Activated CD4-positive, alpha-beta T cell treated with anti-CD3 and anti-CD28 coated beads, Interleukin-2, amount 10 ng/mL, durations not matched to agents 7 days and 5 days (primary cell): ENCODE results near the gene CMTR1. TPM values are rescaled to one million over a fixed set of nuclear protein-coding genes. Genes with fewer than 3 reads are reported as not detected.
"Not testable (repeated sequence)": the region's sequence is repeated elsewhere in the genome, so short reads cannot be mapped to it uniquely, and the experiment has no call there.

ENCODE experiments used
- CTCF ChIA-PET: fragments of 350-600 bp; sonication (Branson Sonifier 250); formaldehyde crosslinking; loops from one replicate; lab custom pipeline; 2021; ENCODE audit warnings: antibody characterized with exemption; lab: Charles Lee
- POLR2A ChIA-PET: fragments of 350-600 bp; sonication (Branson Sonifier 250); formaldehyde crosslinking; loops from one replicate; lab custom pipeline; 2021; ENCODE audit warnings: antibody characterized with exemption; lab: Charles Lee
- DNase-seq: peaks from one replicate; pipeline ENCODE4 v3.0.0-alpha.2; 2020
- H3K27ac Mint-ChIP-seq: one replicate; pipeline ENCODE4 v1.8.0; 2021; ENCODE audit warnings: mild to moderate bottlenecking, moderate library complexity, mixed read lengths
- H3K27me3 Mint-ChIP-seq: one replicate; pipeline ENCODE4 v1.8.0; 2021; ENCODE audit warnings: mixed read lengths
- H3K36me3 Mint-ChIP-seq: one replicate; pipeline ENCODE4 v1.8.0; 2021; ENCODE audit warnings: low read depth, mixed read lengths
- H3K4me1 Mint-ChIP-seq: one replicate; pipeline ENCODE4 v1.8.0; 2021; ENCODE audit warnings: mixed read lengths
- H3K4me3 Mint-ChIP-seq: one replicate; pipeline ENCODE4 v1.8.0; 2021; ENCODE audit warnings: mild to moderate bottlenecking, moderate library complexity, mixed read lengths
- H3K9me3 Mint-ChIP-seq: one replicate; pipeline ENCODE4 v1.8.0; 2021; ENCODE audit warnings: mixed read lengths
- total RNA-seq, 2 experiments: library from RNA; stranded (reverse); gene quantifications; one replicate each; pipeline ENCODE4 v1.2.3, GENCODE V29; 2021

CMTR1 gene
- total RNA-seq, 2 experiments from 2014 or later: 90.9 to 92.5 TPM

- ChIA-PET POLR2A (no interaction called here), CTCF (no interaction called here)
- Mint-ChIP-seq H3K36me3 (peaks cover 57% of the 10 kb centered on the region), H3K4me1 (peaks cover 50% of the 10 kb centered on the region), H3K9me3 (no peaks in the 10 kb centered on the region), H3K27me3 (no peaks in the 10 kb centered on the region), H3K27ac (peak overlapping the region; percentile 87), H3K4me3 (no peak overlapping the region)
- no peak for DNase-seq
Observed at GRCh38 chr6:37441651-37442050, 8.6 kb downstream of the CMTR1 start.

DNA sequence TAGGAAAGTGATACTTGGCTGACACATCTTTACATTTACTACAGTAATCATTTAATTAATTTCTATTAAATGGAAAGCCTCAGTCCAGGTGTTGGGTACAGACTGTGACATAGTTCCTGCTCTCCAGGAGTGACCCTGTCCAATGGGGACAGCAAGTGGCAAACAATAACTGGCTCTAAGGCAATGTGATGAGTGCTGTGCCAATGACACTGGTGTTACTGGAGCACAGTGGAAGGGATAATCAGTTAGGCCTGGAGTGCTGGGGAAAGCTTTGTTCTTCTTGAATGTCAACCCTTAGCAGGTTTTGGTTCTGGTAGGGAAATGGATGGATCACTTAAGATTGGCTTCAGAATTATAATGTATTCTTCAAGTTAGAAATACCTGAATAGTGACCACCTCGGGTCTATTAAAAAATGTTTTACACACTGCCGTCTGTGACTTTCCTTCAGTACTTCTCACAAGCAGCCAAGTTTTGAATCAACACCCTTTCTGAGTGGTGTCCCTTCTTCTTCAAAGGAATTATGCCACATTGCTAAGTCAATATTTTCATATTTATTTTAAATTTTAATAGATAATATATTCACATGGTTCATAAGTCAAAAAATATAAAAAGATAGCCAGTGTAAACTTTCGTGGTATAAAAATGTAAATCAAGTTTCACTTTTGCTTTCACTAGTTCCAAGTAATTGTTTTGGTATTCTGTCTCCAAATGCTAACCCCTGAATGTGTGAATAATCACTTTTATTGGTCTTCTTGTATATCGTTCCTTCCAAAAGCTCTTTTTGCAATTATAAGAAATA lies 9.6 kb downstream of the CMTR1 start:
- no peak for DNase-seq
- Mint-ChIP-seq H3K9me3 (no peaks in the 10 kb centered on the region), H3K36me3 (peaks cover 58% of the 10 kb centered on the region), H3K27ac (peak overlapping the region; percentile 93), H3K4me1 (peaks cover 43% of the 10 kb centered on the region), H3K27me3 (no peaks in the 10 kb centered on the region), H3K4me3 (peak overlapping the region; percentile 79)
- CTCF ChIA-PET: interaction anchor here (0.7 to 1.3 kb wide), 5 partner anchors 12 to 446 kb away, joined by 3 read pairs; no protein-coding TSS in a partner anchor
- POLR2A ChIA-PET: no interaction called here

- peak overlapping the region; percentile 93 for H3K27ac Mint-ChIP-seq
- H3K27me3 Mint-ChIP-seq, DNase-seq, POLR2A ChIA-PET, H3K9me3 Mint-ChIP-seq: not testable (repeated sequence)
- H3K36me3 Mint-ChIP-seq: peaks cover 55% of the 10 kb centered on the region
- peak overlapping the region; percentile 79 for H3K4me3 Mint-ChIP-seq
- CTCF ChIA-PET: interaction anchor here (0.7 to 1.3 kb wide), 5 partner anchors 11 to 446 kb away, joined by 3 read pairs; no protein-coding TSS in a partner anchor
- H3K4me1 Mint-ChIP-seq: peaks cover 39% of the 10 kb centered on the region
Observed at GRCh38 chr6:37443216-37443542, 10.2 kb downstream of the CMTR1 start.

DNA sequence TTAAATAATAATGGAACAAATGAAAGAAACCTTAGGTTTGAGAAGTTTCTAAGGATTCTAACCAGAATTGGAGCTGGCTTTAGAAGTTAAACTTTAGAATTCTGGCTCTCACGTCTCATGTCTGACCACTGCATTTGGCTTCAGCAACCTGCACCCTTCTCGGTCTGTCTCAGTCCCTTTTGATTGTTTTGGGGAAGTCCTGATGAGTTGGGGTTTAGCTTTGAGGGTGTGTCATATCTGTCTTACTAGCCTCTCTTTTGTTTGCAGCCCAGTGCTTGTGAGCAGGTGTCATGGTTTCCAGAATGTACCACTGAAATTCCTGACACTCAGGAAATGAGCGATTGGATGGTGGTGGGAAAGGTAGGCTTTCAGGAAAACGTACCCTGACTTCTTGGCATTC lies 17.0 kb downstream of the CMTR1 start:
- Mint-ChIP-seq H3K9me3 (no peaks in the 10 kb centered on the region), H3K36me3 (peaks cover 68% of the 10 kb centered on the region), H3K27ac (no peak overlapping the region), H3K27me3 (no peaks in the 10 kb centered on the region), H3K4me1 (peaks cover 2% of the 10 kb centered on the region), H3K4me3 (no peak overlapping the region)
- DNase-seq: no peak
- CTCF ChIA-PET: no interaction called here
- POLR2A ChIA-PET: no interaction called here

DNA sequence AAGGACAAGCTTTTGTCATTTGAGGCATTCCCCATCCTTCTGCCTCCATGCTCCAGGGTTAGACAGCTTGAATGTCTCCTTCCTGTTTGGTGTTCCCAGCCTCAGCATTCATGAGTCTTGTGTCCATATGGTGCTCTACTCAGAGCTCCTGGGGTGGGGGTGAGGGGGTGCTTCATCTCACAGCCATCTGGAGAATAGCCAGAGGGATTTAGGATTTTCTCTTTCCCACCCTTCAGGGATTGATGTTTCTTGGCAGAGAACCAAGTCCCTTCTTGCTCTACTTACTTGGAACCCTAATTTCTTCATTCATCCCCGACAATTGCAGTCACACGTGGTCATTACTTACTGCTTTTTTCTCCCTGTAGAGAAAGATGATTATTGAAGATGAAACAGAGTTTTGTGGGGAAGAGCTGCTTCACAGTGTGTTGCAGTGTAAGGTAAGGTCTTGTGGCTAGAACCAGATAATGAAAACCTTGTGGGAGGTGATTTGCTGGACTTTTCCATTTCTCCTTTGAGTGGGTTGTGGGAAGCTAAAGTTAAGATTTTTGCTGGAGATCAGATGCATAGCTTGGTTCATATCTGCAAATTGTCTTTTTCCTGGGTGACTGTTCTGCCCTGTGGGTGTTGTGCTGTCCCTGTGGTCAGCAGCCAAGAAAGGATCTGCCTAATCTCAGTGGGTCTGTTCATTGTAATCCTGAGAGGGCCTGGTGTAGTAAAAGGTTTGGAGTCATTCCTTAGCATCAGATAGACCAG lies 18.6 kb downstream of the CMTR1 start:
- Mint-ChIP-seq H3K27ac (no peak overlapping the region), H3K4me3 (no peak overlapping the region), H3K4me1 (no peaks in the 10 kb centered on the region), H3K9me3 (no peaks in the 10 kb centered on the region), H3K36me3 (peaks cover 68% of the 10 kb centered on the region), H3K27me3 (no peaks in the 10 kb centered on the region)
- ChIA-PET POLR2A (interaction anchor here (0.6 kb wide), 1 partner anchor 17 kb away, joined by 6 read pairs; no protein-coding TSS in a partner anchor), CTCF (interaction anchor here (0.6 kb wide), 2 partner anchors 17 to 394 kb away, joined by 3 read pairs; no protein-coding TSS in a partner anchor)
- DNase-seq: no peak

DNA sequence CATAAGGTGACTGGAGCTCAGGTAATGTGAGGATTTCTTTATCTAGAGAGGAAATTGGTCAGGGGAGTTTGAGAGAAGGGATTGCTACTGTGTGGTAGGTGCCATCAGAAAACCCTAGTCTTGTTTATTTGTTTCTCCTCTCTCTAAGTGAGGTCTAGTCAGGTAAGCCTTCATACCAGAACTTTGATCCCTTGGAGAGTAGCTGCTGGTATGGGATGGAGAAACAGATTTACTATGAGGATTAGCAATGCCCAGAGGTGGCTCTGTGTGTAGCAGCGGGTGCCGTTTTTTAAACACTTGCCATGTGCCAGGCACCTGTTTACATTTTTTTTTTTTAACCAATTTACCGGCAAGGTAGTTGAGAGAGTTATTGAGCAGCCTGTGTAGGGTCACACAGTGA lies 19.5 kb downstream of the CMTR1 start:
- Mint-ChIP-seq H3K27ac (peak overlapping the region; percentile 77), H3K27me3 (no peaks in the 10 kb centered on the region), H3K4me3 (no peak overlapping the region), H3K36me3 (peaks cover 69% of the 10 kb centered on the region), H3K4me1 (no peaks in the 10 kb centered on the region), H3K9me3 (no peaks in the 10 kb centered on the region)
- CTCF ChIA-PET: interaction anchor here (0.8 kb wide), 1 partner anchor 19 kb away, joined by 3 read pairs; no protein-coding TSS in a partner anchor
- no peak for DNase-seq
- POLR2A ChIA-PET: no interaction called here

GRCh38 chr6:37454420-37455140 lies 21.6 kb downstream of the CMTR1 start:
- H3K27ac Mint-ChIP-seq: no peak overlapping the region
- no peak overlapping the region for H3K4me3 Mint-ChIP-seq
- H3K27me3 Mint-ChIP-seq: no peaks in the 10 kb centered on the region
- no peaks in the 10 kb centered on the region for H3K9me3 Mint-ChIP-seq
- POLR2A ChIA-PET: interaction anchor here (0.6 kb wide), 1 partner anchor 120 kb away, joined by 3 read pairs; no protein-coding TSS in a partner anchor
- no peaks in the 10 kb centered on the region for H3K4me1 Mint-ChIP-seq
- no peak for DNase-seq
- CTCF ChIA-PET: interaction anchor here (0.6 to 1.2 kb wide), 4 partner anchors 11 to 337 kb away, joined by 3 to 5 read pairs (median 4); no protein-coding TSS in a partner anchor
- peaks cover 78% of the 10 kb centered on the region for H3K36me3 Mint-ChIP-seq

DNA sequence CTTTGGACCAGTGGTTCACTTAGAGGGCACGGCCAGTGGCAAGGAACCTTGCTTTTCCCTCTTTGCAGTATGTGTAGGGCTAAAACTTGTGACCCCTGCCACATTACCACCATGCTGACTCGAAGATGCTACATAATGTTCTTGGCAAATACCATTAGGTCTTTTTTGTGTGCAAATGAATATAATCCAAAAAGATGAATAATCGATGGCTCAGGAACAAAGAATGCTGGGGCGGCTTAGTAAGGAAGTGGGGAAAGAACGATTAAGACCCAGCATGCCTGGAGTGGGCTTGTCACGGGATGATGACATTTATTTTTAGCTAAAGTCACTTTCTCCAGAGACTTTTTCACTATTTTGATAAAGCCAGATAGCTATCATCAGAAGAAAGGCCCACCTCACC lies 23.1 kb downstream of the CMTR1 start:
- no peaks in the 10 kb centered on the region for H3K27me3 Mint-ChIP-seq
- no peak for DNase-seq
- H3K27ac Mint-ChIP-seq: no peak overlapping the region
- no peak overlapping the region for H3K4me3 Mint-ChIP-seq
- ChIA-PET CTCF (interaction anchor here (1.6 kb wide), 1 partner anchor 18 kb away, joined by 5 read pairs; no protein-coding TSS in a partner anchor), POLR2A (no interaction called here)
- H3K4me1 Mint-ChIP-seq: no peaks in the 10 kb centered on the region
- peaks cover 79% of the 10 kb centered on the region for H3K36me3 Mint-ChIP-seq
- H3K9me3 Mint-ChIP-seq: no peaks in the 10 kb centered on the region

DNA sequence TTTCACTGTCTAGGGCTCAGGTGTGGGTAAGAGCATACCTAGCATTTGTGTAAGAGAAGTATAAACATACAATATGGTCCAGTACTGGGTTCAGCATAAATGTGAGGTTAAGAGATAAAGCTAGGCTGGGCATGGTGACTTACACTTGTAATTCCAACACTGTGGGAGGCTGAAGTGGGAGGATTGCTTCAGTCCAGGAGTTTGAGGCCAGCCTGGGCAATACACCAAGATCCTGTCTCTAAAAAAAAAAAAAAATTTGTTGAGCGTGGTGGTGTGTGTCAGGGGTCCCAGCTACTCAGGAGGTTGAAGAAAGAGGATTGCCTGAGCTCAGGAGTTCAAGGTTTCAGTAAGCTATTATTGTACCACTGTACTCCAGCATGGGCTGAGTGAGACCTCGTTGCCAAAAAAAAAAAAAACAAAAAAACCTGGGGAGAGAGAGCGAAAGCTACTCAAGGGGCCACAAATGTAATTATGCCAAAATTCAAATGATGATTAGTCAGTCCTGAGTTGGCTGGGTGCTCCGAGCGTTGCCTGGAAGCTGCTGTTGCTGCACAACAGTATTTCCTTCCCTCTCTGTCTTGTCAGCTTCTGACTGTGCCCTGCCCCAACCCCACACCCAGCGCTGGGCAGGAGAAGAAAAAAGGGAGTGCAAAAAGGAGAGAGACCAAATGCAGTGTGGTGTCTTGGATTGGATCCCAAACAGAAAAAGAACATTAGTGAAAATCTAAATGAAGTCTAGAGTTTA lies 24.0 kb downstream of the CMTR1 start:
- peaks cover 79% of the 10 kb centered on the region for H3K36me3 Mint-ChIP-seq

GRCh38 chr6:37459981-37460800 lies 27.2 kb downstream of the CMTR1 start:
- Mint-ChIP-seq H3K4me1 (no peaks in the 10 kb centered on the region), H3K4me3 (no peak overlapping the region), H3K36me3 (peaks cover 77% of the 10 kb centered on the region), H3K9me3 (no peaks in the 10 kb centered on the region), H3K27me3 (no peaks in the 10 kb centered on the region), H3K27ac (no peak overlapping the region)
- no peak for DNase-seq
- ChIA-PET POLR2A (no interaction called here), CTCF (interaction anchor here (0.5 to 1.5 kb wide), 7 partner anchors 10 to 563 kb away, joined by 3 to 5 read pairs (median 4); no protein-coding TSS in a partner anchor)

More for the DNA sequence above, 24.0 kb downstream of the CMTR1 start:
- Mint-ChIP-seq H3K4me1 (no peaks in the 10 kb centered on the region), H3K4me3 (no peak overlapping the region), H3K27ac (no peak overlapping the region), H3K27me3 (no peaks in the 10 kb centered on the region), H3K9me3 (no peaks in the 10 kb centered on the region)
- ChIA-PET POLR2A (no interaction called here), CTCF (interaction anchor here (1.6 kb wide), 1 partner anchor 17 kb away, joined by 5 read pairs; no protein-coding TSS in a partner anchor)
- DNase-seq: no peak

DNA sequence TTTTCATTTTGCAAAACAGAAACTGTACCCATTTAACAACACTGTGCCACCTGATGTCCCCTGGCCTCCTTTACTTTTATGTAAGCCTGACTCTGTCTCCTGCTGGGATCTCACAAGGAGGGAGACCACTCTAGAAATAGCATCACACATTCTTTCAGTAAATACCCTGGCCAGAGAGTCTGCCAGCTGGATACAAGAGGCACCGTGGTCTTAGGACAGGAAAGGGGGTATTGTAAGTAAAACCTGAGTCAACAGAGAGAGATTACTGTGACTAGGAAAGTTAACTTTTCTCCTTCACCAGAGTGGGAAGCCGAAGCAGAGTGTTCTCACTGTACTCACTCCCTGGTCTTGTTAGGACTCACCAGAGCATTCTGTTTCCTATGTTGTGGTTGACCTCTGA lies 27.8 kb downstream of the CMTR1 start:
- H3K4me1 Mint-ChIP-seq: no peaks in the 10 kb centered on the region
- ChIA-PET POLR2A (no interaction called here), CTCF (interaction anchor here (1.0 to 1.5 kb wide), 2 partner anchors 10 to 16 kb away, joined by 3 to 5 read pairs; no protein-coding TSS in a partner anchor)
- peaks cover 77% of the 10 kb centered on the region for H3K36me3 Mint-ChIP-seq
- no peaks in the 10 kb centered on the region for H3K27me3 Mint-ChIP-seq
- no peak for DNase-seq
- no peaks in the 10 kb centered on the region for H3K9me3 Mint-ChIP-seq
- H3K27ac Mint-ChIP-seq: no peak overlapping the region
- H3K4me3 Mint-ChIP-seq: no peak overlapping the region
